ENCODE measurements around the gene PLTP.
A peak's percentile ranks its signal among the peaks of the same experiment; 100 is the strongest.
"Not testable (repeated sequence)": the region's sequence is repeated elsewhere in the genome, so short reads cannot be mapped to it uniquely, and the experiment has no call there.

PLTP gene

DNA sequence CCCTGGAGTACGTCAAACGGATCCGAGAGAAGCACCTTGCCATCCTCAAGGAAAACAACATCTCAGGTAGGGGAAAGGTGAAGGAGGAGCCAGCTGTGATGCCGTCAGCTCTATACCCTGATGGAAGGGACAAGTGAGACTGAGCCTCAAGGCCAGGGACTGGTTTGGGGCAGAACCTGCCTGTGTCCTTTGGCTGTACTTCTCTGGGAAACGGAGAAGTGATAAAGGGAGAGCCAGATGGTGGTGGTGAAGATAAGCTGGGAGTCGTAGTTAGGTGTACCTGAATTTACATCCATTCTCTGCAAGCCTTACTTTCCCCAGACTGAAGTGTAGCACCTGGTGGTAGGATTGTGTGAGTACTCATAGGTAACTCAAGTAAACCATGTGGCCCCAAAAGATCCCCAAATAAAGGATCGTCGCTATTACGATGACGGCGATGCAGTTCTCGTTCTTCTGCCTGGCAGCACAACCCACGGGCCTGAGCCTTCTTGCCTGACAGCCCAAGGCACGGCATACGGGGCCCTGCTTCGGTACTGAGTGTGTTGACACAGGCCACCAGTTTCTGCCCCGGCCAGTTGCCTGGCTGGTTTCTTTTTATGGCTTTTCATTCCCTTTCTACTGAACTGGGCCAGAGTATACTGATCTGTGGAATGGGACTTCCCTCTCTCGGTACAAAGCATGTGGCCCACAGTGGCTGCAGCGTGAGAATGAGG is 33.2 kb upstream of the PLTP start:
- DNase-seq (ENCODE audit: low read depth in 2 of 2), result no peak

DNA sequence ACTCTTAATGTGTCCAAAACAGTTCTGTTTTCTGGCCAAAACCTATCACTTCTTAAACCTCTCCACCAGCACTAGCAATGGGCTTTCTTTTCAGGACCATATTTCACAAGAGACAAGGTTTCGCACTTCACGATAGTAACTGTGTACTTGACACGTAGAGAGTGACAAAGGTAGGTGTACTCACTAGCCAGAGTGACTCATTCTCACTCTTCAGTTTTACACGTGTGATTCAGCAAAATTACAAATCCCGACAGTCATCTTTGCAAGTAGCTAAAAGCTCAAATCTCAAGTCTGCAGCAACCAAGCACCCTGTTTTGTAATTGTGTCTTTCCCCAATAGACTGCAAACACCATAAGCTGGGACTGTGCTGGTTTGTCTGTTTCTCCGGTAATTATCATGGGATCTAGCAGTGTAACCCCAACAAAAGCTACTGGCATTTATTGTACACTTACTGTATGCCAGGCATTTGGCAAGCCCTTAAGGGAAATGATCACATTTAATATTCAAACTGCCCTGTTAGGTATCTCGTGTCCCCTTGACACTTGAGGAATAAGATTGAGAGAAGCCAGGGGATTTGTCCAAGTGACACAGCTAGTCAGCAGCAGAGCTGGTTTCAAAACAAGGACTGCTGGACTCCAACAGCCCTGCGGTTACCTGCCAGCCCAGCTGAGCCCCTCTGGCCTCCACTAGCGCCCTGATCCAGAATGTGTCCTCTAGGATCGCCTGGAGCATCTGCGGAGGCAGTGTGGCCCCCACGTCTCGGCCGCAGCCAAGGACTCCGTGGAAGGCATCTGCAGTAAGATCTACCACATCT is 32.4 kb upstream of the PLTP start:
- DNase-seq (ENCODE audit: low read depth in 2 of 2), result no peak

DNA sequence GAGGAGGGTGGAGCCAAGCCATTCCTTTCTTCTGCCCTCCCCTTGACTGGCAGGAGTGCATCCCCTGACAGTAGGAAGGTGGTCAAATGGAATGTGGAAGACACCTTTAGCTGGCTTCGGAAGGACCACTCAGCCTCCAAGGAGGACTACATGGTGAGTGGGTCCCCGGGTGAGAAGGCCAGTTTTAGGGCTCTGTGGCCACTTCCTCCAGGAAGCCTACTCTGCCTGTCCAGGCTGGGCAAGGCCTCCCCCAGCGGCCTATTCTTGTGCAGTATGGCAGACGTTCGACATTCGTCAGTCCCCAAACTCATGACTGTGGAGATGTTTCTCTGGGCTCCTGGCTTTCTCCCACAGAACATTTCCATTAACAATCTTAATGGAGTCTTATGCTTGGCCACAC is 31.7 kb upstream of the PLTP start:
- no peak for DNase-seq (ENCODE audit: low read depth in 2 of 2)

DNA sequence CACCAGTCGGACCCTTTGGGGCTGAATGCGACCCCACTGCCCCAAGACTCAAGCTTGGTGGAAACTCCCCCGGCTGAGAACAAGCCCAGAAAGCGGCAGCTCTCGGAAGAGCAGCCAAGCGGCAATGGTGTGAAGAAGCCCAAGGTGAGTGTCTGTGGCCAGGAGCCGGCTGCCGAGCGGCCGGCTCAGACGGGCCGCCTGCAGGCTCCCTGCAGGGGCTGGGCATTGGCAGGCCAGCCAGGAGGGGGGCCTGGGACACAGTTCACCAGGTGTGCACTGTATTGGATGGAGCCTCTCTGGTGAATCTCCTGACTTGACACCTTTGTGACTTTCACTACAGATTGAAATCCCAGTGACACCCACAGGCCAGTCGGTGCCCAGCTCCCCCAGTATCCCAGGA is 28.5 kb upstream of the PLTP start:
- no peak for DNase-seq (ENCODE audit: low read depth in 2 of 2)

GRCh38 chr20:45940053-45940452 is 28.1 kb upstream of the PLTP start:
- no peak for DNase-seq (ENCODE audit: low read depth in 2 of 2)

GRCh38 chr20:45938727-45939438 is 26.9 kb upstream of the PLTP start:
- no peak for DNase-seq (ENCODE audit: low read depth in 2 of 2)

GRCh38 chr20:45937765-45938164 is 25.8 kb upstream of the PLTP start:
- DNase-seq (ENCODE audit: low read depth in 2 of 2), result no peak

GRCh38 chr20:45935416-45936046 is 23.6 kb upstream of the PLTP start:
- no peak for DNase-seq (ENCODE audit: low read depth in 2 of 2)

- DNase-seq (ENCODE audit: low read depth in 2 of 2), result peak; percentile 97 to 98
These were observed 22.8 kb upstream of the PLTP start, which contains the start of gene PCIF1 for GRCh38 chr20:45934586-45935415. Gene PCIF1 (plus strand): TSS chr20:45934683. CDS start chr20:45939000, 4,317 bp downstream.

GRCh38 chr20:45934046-45934585 is 22.2 kb upstream of the PLTP start:
- peak in 1 of 2 donors; percentile 53 for DNase-seq (ENCODE audit: low read depth in 2 of 2)

DNA sequence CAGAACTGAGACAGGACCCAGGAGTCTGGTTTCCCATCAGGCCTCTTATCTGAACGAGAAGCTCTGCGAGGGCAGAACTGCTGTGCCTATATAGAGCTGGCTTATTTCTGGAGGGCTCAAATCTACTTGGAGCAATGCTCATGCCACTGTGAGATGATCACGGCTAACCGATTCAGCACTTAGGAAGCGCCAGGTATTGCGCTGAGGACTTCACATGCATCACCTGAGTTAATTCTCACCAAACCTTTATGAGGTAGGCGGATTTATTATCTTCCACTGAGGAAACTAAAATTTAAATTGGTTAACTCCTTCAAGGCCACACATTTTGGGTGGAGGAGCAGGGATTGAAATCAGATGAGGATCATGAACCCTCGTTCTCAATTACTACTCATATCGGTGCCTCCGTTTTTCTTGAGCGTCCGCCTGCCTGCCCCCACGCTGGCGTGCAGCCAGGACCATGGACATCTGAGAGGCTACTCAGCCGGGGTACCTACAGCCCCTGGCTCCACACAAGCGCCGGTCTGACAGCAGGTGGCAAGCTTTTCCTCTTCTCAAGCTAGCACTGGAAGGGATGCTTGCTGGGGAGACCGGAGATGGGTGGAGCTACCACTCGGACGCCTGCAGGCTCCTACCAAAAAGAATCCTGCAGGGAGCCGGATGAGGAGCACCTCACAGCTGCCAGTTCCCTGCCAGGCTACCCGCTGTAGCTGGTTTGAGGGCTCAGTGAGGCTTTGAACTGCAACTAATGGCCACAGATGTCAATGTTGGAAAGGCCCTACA is 21.5 kb upstream of the PLTP start:
- DNase-seq (ENCODE audit: low read depth in 2 of 2), result peak; percentile 32 to 40

DNA sequence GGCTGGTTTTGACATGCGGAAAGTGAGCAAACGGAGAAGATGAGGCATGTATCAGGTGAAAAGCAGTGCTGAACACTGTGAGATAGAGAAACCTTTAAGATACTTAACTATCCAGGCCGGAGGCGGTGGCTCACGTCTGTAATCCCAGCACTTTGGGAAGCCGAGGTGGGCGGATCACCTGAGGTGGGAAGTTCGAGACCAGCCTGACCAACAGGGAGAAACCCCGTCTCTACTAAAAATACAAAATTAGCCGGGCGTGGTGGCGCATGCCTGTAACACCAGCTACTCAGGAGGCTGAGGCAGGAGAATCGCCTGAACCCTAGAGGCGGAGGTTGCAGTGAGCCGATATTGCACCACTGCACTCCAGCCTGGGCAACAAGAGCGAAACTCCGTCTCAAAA is 19.7 kb upstream of the PLTP start:
- DNase-seq (ENCODE audit: low read depth in 2 of 2), result not testable (repeated sequence)

DNA sequence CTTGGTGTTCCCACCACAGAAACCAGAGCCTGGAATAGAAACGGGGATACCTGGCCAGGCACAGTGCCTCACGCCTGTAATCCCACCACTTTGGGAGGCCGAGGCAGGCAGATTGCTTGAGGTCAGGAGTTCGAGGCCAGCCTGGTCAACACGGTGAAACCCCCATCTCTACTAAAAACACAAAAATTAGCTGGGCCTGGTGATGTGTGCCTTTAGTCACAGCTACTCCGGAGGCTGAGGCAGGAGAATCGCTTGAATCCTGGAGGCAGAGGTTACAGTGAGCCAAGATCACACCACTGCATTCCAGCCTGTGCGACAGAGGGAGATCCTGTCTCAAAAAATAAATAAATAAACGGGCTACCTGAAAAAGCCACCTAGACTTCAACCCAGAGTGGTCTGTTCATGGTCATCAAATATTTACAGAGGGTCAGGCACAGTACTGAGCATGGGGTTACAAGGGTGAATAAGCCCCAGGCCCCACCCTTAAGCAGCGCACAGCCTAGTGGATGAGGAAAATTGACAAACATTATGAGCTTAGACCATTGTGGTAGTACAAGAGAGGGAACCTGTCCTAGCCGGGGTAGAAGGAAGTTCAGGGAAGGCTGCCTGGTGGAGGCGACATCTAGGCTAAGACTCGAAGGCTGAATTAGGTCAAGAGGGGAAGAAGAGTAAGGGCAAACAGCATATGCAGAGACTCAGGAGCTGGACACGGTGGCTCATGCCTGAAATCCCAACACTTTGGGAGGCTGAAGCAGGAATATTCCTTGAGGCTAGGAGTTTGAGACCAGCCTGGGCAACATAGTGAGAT is 15.3 kb upstream of the PLTP start:
- DNase-seq (ENCODE audit: low read depth in 2 of 2), result no peak

- DNase-seq (ENCODE audit: low read depth in 2 of 2), result no peak
These were observed 14.7 kb upstream of the PLTP start for GRCh38 chr20:45926731-45927070.

DNA sequence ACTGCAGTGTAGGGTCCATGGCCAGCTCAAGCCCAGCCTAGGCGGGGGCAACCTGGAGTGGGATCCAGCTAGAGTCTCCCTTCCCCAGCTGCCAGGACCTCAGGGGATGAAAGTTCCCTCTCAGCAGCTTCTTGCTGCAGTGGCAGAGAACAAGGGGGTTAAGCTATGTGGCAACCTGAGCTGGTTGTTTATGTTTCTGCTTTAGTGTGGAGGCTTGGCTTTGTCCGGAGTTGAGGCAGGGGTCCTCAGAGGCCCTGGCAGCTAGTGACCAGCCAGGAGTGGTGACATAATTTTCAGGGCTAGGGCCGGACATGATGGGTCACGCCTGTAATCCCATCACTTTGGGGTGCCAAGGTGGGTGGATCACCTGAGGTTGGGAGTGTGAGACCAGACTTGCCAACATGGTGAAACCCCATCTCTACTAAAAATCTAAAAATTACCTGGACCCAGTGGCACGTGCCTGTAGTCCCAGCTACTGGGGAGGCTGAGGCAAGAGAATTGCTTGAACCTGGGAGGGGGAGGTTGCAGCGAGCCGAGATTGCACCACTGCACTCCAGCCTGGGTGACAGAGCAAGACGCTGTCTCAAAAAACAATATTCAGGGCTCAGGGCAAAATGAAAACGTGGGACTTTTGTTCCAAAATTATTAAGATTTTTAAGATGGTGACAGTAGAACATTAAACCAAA is 14.0 kb upstream of the PLTP start:
- DNase-seq (ENCODE audit: low read depth in 2 of 2), result no peak

- no peak for DNase-seq (ENCODE audit: low read depth in 2 of 2)
These were observed 12.7 kb upstream of the PLTP start for GRCh38 chr20:45924391-45925261.

DNA sequence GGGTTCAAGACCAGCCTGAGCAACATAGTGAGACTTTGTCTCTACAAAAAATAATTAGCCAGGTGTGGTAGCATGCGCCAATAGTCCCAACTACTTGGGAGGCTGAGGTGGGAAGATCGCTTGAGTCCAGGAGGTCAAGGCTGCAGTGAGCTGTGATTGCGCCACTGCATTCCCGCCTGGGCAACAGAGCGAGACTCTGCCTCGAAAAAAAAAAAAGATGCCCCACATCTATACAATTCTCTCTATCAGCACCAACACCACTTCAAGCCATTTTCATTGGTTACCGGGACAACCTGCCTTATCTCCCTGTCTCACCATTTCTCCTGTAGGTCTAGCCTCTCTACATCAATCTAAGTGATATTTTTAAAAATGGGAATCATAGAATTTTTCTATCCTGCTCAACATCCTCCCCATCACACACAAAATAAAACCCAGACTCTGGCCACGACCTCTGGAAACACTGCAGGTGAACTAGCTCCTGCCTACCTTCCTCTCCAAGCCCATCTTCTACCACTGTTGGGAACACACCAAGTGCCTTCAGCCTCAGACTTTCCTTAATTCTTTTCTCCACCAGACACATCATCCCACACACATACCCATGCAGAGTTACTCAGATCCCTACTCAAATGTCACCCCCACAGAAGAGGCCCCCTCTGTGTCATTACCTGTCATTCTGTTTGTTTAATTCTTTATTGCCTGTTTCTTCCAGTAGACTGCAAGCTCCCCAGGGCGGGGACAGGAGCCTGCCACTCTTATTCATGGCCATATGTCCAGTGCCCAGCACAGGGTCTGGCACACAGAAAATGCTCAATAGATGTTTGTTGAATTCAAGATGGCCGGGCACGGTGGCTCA is 9.6 kb upstream of the PLTP start:
- DNase-seq (ENCODE audit: low read depth in 2 of 2), result no peak

All from stimulated activated CD8-positive, alpha-beta memory T cell treated with anti-CD3 and anti-CD28 coated beads, Interleukin-7, amount 100 ng/mL, for 4 hours (primary cell).